HEK293 (cell line): ENCODE data around the gene PRMT5.

Experiments
- PRDM1 ChIP-seq: fragments of 450-650 bp; formaldehyde crosslinking; IDR thresholded peaks from 2 replicates; pipeline ENCODE4; 2016; ENCODE audit warnings: missing biosample characterization, missing genetic modification characterization
- WT1 ChIP-seq: fragments of 450-650 bp; formaldehyde crosslinking; IDR thresholded peaks from 2 replicates; pipeline ENCODE4 v1.5.1; 2016; ENCODE audit warnings: missing biosample characterization, missing genetic modification characterization
- ZNF10 ChIP-seq: fragments of 450-650 bp; formaldehyde crosslinking; IDR thresholded peaks from 2 replicates; pipeline ENCODE4 v1.5.1; 2017; ENCODE audit warnings: missing biosample characterization, missing genetic modification characterization
- ZNF214 ChIP-seq: fragments of 450-650 bp; formaldehyde crosslinking; IDR thresholded peaks from 2 replicates; pipeline ENCODE4 v1.5.1; 2017; ENCODE audit warnings: missing biosample characterization, mild to moderate bottlenecking, missing genetic modification characterization, borderline replicate concordance
- ZNF24 ChIP-seq: fragments of 450-650 bp; formaldehyde crosslinking; IDR thresholded peaks from 2 replicates; pipeline ENCODE4 v1.5.1; 2016; ENCODE audit warnings: missing biosample characterization, missing genetic modification characterization
- ZNF596 ChIP-seq: fragments of 450-650 bp; IDR thresholded peaks from 2 replicates; pipeline ENCODE4 v1.5.0; 2018; ENCODE audit warnings: missing biosample characterization, mild to moderate bottlenecking, missing genetic modification characterization, moderate library complexity
- ZNF629 ChIP-seq: fragments of 450-650 bp; formaldehyde crosslinking; IDR thresholded peaks from 2 replicates; pipeline ENCODE4 v1.5.1; 2017; ENCODE audit warnings: missing biosample characterization, missing genetic modification characterization
- ZSCAN16 ChIP-seq: fragments of 450-650 bp; formaldehyde crosslinking; IDR thresholded peaks from 2 replicates; pipeline ENCODE4 v1.5.1; 2016; ENCODE audit warnings: missing biosample characterization, missing genetic modification characterization
- TF ChIP-seq, protein P1 (sequence below): fragments of 450-650 bp; formaldehyde crosslinking; IDR thresholded peaks from 2 replicates; pipeline ENCODE4 v1.5.1; 2016; ENCODE audit warnings: missing biosample characterization, missing genetic modification characterization
- TF ChIP-seq, protein P2 (sequence below): fragments of 450-650 bp; formaldehyde crosslinking; IDR thresholded peaks from 2 replicates; pipeline ENCODE4 v1.5.0; 2017; ENCODE audit warnings: missing biosample characterization, missing genetic modification characterization, borderline replicate concordance

DNA sequence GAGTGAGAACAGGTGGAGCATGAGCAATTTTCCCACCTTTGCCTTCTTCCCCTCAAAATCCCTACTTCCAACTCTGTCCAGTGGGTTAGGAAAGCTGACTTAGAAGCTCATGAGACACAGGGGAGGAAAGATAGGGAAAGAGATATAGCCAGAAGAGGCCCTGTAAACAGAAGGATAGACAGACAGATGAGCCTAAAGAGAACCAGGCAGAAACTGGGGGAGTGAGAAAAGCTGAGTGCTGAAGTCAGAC, 48.2 kb upstream of the PRMT5 start:
- no peak for TF ChIP-seq ZNF596 (tag by site-specific recombination)
- TF ChIP-seq ZSCAN16 (tag by site-specific recombination): no peak
- TF ChIP-seq ZNF629 (tag by site-specific recombination): no peak; the same call in 1 of the 2 replicates
- no peak; the same call in 1 of the 2 replicates for TF ChIP-seq ZNF214
- TF ChIP-seq, protein P1, sequence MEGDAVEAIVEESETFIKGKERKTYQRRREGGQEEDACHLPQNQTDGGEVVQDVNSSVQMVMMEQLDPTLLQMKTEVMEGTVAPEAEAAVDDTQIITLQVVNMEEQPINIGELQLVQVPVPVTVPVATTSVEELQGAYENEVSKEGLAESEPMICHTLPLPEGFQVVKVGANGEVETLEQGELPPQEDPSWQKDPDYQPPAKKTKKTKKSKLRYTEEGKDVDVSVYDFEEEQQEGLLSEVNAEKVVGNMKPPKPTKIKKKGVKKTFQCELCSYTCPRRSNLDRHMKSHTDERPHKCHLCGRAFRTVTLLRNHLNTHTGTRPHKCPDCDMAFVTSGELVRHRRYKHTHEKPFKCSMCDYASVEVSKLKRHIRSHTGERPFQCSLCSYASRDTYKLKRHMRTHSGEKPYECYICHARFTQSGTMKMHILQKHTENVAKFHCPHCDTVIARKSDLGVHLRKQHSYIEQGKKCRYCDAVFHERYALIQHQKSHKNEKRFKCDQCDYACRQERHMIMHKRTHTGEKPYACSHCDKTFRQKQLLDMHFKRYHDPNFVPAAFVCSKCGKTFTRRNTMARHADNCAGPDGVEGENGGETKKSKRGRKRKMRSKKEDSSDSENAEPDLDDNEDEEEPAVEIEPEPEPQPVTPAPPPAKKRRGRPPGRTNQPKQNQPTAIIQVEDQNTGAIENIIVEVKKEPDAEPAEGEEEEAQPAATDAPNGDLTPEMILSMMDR (tag by site-specific recombination): no peak
- TF ChIP-seq PRDM1 (tag by site-specific recombination): no peak
- TF ChIP-seq, protein P2, sequence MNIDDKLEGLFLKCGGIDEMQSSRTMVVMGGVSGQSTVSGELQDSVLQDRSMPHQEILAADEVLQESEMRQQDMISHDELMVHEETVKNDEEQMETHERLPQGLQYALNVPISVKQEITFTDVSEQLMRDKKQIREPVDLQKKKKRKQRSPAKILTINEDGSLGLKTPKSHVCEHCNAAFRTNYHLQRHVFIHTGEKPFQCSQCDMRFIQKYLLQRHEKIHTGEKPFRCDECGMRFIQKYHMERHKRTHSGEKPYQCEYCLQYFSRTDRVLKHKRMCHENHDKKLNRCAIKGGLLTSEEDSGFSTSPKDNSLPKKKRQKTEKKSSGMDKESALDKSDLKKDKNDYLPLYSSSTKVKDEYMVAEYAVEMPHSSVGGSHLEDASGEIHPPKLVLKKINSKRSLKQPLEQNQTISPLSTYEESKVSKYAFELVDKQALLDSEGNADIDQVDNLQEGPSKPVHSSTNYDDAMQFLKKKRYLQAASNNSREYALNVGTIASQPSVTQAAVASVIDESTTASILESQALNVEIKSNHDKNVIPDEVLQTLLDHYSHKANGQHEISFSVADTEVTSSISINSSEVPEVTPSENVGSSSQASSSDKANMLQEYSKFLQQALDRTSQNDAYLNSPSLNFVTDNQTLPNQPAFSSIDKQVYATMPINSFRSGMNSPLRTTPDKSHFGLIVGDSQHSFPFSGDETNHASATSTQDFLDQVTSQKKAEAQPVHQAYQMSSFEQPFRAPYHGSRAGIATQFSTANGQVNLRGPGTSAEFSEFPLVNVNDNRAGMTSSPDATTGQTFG (tag by site-specific recombination): no peak
- no peak for TF ChIP-seq WT1
- no peak for TF ChIP-seq ZNF10 (tag by site-specific recombination)
- no peak for TF ChIP-seq ZNF24 (tag by site-specific recombination)
